SIG-M5 treated with dmso at 0.1 percent for 504 hours (cell line): ENCODE data around the gene AFAP1.

Experiments
- DNase-seq: peaks from one replicate; lab custom pipeline; 2025; ENCODE audit not compliant: unreplicated experiment; lab: John Stamatoyannopoulos, UW

AFAP1 gene

DNA sequence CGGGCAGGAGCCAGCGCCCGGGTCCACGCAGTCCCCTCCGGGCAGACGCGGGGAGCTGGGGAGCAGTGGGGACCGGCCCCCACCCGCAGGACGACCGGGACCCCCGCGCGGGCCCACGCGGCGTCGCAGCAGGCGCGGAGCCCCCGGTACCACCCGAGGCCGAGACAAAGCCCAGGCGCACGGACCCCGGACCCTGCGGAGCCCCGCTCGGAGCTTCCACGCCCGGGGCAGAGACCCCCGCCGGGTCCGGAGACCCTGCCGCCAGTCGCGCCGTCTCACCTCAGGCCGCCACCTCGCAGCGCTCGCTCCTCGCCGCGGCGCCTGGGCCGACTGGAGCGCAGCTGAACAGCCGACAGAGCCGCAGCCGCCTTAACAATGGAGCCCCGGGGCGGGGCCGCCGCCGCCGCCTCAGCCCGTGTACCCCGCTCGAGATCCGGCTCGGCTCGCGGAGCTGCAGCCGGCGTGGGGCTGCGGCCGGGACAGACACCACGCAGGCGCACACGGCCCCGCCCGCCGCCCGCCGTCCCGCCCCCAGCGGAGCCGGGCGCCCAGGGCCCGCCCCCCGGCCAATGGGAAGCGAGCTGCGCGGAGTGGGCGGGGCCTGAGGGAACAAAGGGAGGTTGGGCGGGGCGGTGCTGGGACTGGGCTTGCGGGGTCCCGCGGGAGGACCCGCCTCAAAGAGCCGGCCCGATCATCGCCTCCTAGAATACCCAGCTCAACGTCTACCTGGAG lies at the start of gene AFAP1:
AFAP1 (minus strand) TSS at position 485 of the 732 bp plus-strand sequence. CDS start 67,783 bp downstream, outside the sequence.
- peak; percentile 66 for DNase-seq

- no peak for DNase-seq
Observed at GRCh38 chr4:7988437-7988836, 48.8 kb upstream of the AFAP1 start.

DNA sequence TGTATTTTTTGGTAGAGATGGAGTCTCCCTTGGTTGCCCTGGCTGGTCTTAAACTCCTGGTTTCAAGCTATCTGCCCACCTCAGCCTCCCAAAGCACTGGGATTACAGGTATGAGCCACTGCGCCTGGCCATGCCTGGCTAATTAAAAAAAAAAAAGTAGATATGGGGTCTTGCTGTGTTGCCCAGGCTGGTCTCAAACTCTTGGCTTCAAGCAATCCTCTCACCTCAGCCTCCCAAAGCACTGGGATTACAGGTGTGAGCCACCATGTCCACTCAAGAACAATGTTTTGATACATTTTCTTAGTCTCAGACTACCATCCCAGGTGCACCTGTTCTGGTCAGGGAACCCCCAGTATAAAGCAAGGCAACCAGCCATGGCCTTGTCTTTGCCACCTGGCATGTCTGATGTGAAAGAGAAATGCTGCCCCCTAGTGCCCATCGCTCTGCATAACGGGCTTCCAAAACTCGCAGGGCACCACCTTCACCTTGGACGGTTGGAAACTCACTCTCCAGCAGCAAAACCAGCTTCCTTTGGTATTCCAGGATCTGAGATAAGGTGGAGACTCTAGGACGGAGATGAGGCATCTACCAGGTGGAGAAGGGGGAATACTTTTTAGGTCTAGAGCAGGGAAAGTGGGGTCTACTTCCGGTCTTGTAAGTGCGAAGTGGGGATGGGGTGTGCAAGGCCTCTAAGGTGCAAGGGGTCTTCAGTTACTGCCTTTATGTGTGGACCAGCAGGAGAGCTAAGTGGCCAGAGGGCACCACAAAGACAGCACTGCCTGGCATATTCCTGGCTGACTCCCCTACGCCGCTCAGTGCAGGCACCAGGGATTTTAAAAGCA lies 47.7 kb upstream of the AFAP1 start:
- DNase-seq, result peak; percentile 27

GRCh38 chr4:7985891-7986441 lies 46.3 kb upstream of the AFAP1 start:
- no peak for DNase-seq

GRCh38 chr4:7985072-7985471 lies 45.4 kb upstream of the AFAP1 start:
- no peak for DNase-seq

- DNase-seq, result no peak
Observed at GRCh38 chr4:7984286-7984925, 44.7 kb upstream of the AFAP1 start.

DNA sequence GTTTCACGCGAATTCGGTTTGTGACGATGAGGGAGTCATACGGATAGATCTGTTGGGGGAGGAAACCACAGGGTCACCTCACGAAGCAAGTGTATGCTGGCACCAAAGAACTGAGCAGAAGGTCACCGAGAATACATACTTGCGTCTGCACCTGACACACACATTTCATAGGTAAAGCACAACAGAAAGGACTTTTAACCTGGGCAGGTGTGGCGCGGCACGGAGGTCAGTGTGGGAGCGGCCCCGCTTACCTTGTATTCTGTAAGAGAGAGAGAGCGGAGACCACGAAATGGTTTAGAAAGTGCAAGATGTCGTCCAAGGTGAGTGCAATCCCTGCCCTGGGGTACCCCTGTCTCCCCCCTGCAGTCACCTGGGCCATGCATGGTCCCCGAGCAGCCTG lies 43.6 kb upstream of the AFAP1 start:
- DNase-seq, result no peak

DNA sequence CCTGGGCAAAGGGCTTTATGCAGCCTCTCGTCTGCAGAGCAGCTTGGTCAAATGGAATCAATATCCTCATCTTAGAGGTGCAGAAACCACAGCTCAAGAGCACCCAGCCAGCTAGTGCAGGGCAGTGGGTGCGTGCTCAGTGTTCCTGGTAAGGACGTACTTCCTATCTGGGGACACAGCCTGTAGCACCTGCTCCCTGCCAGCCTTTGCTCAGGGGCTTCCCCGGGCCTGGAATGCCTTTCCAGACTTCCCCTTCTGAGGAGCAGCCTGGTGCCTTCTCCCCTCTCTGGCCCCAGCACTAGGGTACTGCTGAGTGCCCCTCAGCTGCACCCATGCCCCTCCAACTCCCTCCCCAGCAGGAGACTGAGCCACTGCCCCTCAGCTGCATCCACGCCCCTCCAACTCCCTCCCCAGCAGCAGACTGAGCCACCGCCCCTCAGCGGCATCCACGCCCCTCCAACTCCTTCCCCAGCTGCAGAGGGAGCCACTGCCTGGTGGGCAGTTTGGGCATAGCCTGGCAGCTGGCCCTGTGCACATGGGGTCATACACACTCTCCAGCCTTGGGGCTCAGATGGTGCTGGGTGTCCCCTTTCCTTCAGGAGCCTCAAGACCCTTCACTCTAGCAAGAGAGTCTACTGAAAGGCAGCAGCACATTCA lies 42.2 kb upstream of the AFAP1 start:
- DNase-seq, result no peak

GRCh38 chr4:7980036-7980435 lies 40.4 kb upstream of the AFAP1 start:
- DNase-seq, result no peak

DNA sequence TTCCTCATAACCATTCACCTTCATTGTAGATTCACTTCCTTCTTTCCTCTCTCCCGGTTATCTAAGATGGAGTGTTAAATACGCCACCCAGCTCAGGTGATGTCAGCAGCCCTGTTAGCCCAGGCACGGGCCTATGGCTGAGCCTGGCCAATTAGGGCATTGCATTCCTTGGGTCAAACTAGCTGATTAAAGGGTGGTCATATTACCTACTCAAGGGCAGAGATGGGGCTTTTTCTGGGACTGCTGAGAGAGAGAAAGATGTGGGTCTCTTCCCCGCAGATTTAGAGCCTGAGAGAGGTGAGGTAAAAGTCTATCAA lies 39.9 kb upstream of the AFAP1 start:
- DNase-seq, result no peak

- DNase-seq, result no peak
Observed at GRCh38 chr4:7978907-7979651, 39.4 kb upstream of the AFAP1 start.

DNA sequence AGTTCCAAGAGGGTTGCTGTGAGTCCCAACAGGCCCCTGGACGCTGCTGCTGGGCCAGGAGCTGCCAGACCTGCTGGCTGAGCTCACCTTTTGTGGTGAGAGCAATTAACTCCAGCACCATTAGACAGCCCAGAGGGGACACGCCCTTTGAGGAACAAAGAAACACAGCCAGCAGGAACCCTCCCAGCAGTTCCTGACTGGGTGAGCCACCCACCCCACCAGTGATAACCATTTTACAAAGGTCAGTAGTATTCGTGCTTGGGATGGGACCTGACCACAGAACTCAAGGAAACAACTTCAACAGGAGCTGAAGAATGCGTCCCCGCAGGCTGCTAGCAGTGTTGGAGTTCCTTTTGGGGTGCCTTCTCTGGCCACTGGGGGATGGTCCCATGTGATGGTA lies 38.8 kb upstream of the AFAP1 start:
- DNase-seq, result no peak

- DNase-seq, result no peak
Observed at GRCh38 chr4:7976634-7977033, 37.0 kb upstream of the AFAP1 start.

GRCh38 chr4:7976025-7976424 lies 36.4 kb upstream of the AFAP1 start:
- no peak for DNase-seq

DNA sequence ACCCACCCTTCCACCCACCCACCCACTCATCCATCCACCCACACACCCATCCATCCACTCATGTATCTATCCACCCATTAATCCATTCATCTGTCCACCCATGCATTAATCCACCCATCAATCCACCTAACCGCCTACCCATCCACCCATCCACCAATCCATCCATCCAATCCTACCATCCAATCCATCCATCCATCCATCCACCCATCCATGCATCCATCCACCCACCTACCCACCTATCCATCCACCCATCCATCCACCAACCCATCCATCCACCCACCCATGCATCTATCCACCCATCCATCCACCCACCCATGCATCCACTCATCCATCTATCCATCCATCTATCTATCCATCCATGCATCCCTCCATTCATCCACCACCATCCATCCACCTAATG lies 34.8 kb upstream of the AFAP1 start:
- DNase-seq, result no peak

- DNase-seq, result no peak
Observed at GRCh38 chr4:7973545-7973981, 33.9 kb upstream of the AFAP1 start.

DNA sequence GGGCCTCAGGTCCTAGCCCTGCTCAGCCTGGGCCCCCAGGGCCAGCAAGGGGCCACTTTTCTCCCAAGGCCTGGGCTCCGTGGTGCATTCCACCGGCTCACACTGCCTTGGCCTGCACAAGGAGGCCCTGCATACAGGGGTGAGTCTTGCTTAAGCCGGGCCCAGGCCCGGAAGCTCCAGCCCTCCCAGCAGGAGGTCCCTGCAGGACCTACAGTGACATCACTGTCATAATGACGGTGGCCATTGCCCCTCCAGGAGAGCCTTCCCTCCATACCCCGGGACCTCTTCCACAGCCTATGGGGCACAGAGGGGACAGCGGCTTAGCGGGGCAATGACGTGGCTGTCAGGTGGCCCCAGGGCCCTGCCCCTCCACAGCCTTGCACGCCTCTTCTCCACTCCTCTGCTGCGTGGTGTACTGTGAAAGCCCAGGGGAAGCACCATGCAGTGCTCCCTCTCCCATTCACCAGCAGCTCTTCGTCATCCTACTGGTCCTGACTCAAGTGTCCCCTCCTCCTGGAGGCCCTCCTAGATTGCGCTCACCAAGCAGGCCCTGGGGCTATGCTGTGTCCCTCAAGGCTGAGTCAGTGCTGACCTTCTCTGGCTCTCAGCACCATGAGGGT lies 32.3 kb upstream of the AFAP1 start:
- DNase-seq, result no peak

GRCh38 chr4:7971159-7971631 lies 31.5 kb upstream of the AFAP1 start:
- DNase-seq, result no peak

DNA sequence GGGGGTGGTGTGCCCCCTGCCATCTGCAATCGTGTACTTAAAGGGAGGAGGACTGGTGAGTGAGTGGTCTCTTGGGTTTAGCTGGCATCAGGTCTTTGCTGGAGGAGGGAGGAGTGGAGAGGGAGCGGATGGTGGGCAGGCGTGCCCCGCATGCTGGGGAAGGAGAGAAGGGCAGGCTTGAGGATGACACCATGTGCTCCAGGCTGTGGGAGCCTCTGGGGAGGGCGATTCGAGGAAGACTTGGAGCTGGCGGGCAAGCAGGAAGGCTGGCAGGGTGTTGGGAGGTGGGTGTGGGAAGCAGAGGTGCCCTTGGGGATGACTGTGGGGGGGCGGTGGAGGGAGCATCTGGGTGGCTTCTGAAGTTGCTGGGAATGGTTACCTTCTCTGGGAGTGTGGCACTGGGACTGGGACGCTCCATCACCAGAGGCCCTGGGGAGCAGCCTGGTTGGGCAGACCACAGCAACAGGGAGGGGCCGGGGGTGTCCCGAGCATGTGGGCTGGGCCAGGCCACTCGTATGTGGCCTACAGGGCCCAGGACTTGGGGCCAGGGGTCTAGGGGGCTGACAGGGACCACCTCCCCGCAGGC lies 30.8 kb upstream of the AFAP1 start:
- no peak for DNase-seq
